ENCODE results near the gene COL18A1.

- TF ChIP-seq CTCF (IDR thresholded peaks at IDR 0.05; ENCODE audit: low read depth, low read length, missing input control): no peak
- TF ChIP-seq MAX (IDR thresholded peaks at IDR 0.05): no peak
- no peak for TF ChIP-seq EGR1 (IDR thresholded peaks at IDR 0.05; ENCODE audit: low read depth in 2 of 2)
- no peak for TF ChIP-seq RXRA (IDR thresholded peaks at IDR 0.05)
- no peak for TF ChIP-seq REST (IDR thresholded peaks at IDR 0.05)
- TF ChIP-seq HNF4G (IDR thresholded peaks at IDR 0.05): no peak
Observed at GRCh38 chr21:45532826-45533360, 127.9 kb downstream of the COL18A1 start.

Measured in liver (tissue), 3 donors.